Measurements from ENCODE around the gene ATAD3B.
"Not testable (repeated sequence)": the region's sequence is repeated elsewhere in the genome, so short reads cannot be mapped to it uniquely, and the experiment has no call there.

Gene ATAD3B

DNA sequence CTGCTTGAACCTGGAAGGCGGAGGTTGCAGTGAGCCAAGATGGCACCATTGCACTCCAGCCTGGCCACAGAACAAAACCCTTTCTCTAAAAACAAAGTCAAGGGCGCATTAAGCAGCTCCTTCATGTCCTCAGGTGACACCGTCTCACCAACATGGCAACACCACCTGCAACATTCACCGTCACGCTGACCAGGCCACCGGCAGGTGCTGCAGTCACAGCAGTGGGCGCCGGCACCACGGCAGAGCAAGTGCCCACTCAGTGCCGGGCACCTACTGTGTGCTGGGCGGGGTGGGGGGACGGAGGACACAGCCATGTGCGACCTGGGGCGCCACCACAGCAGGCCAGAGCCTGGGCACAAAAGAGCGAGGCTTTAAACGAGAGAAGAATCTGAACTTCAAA, 12.1 kb downstream of the ATAD3B start:
- TF ChIP-seq CTCF (IDR thresholded peaks at IDR 0.05; ENCODE audit: low read length, missing control alignments): no peak
- no peak for DNase-seq (ENCODE audit: low read depth)
- H3K4me3 ChIP-seq (replicated peaks; ENCODE audit: low read depth, low read length): no peak overlapping the region

GRCh38 chr1:1484976-1485750, 13.6 kb downstream of the ATAD3B start:
- H3K4me3 ChIP-seq (replicated peaks; ENCODE audit: low read depth, low read length); DNase-seq (ENCODE audit: low read depth): not testable (repeated sequence)

DNA sequence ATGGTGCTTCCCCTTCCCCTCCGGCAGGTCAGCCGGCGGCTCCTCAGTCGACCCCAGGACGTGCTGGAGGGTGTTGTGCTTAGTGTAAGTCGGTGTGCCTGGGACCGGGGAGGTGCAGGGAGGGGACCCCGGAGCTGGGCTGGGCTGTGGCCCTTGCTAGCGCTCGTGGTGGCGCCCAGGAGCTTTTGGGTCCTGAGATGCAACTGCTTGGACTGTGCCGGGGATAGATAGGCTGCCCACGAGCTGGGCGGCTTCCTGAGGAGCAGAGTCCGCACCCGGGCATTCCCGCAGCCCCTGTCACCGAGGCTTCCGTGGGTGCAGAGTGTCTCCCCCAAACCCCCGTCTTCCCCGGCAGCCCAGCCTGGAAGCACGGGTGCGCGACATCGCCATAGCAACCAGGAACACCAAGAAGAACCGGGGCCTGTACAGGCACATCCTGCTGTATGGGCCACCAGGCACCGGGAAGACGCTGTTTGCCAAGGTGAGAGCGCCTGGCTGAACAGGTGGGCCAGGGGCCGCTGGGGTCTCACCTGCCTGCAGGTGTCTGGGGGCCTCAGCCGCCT, 14.3 kb downstream of the ATAD3B start:
- DNase-seq (ENCODE audit: low read depth): not testable (repeated sequence)

DNA sequence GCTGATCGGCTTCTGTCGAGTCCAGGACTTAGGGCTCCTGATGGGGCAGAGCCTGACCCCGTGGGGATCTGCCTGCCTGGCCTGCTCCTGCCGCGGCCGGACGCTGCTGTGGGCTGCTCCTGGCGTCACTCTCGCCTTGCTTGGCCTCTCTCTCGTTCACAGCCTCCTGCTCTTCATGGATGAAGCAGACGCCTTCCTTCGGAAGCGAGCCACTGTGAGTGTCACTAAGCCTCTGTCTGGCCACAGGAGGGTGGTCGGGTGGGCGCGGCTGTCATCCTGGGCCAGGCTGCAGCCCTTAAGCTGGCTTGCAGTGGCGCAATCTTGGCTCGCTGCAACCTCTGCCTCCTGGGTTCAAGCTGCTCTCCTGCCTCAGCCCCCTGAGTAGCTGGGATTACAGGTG, 16.1 kb downstream of the ATAD3B start:
- no peak for TF ChIP-seq CTCF (IDR thresholded peaks at IDR 0.05; ENCODE audit: low read length, missing control alignments)
- DNase-seq (ENCODE audit: low read depth): no peak
- H3K4me3 ChIP-seq (replicated peaks; ENCODE audit: low read depth, low read length): no peak overlapping the region

More for the DNA sequence above, 14.3 kb downstream of the ATAD3B start:
- not testable (repeated sequence) for H3K4me3 ChIP-seq (replicated peaks; ENCODE audit: low read depth, low read length)

DNA sequence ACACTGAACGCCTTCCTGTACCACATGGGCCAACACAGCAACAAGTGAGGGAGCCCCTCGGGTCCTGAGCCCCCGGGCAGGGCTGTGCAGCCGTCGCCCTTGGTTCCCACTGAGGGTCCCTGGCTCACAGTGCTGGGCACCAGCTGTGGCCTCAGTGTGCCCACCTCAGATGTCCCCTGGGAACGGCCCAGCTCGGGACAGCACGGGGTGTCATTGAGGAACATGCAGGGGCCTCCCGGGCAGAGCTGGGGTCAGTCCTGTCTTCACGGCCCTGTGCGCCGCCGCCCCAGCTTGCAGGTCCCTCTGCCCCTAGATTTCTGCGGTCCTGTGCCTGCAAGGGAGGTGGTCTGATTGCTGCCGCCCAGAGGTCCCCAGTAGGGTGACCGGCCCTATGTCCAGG, 17.7 kb downstream of the ATAD3B start:
- TF ChIP-seq CTCF (IDR thresholded peaks at IDR 0.05; ENCODE audit: low read length, missing control alignments): no peak
- no peak overlapping the region for H3K4me3 ChIP-seq (replicated peaks; ENCODE audit: low read depth, low read length)
- DNase-seq (ENCODE audit: low read depth): no peak

GRCh38 chr1:1489861-1490260, 18.3 kb downstream of the ATAD3B start:
- DNase-seq (ENCODE audit: low read depth): no peak
- H3K4me3 ChIP-seq (replicated peaks; ENCODE audit: low read depth, low read length): no peak overlapping the region
- TF ChIP-seq CTCF (IDR thresholded peaks at IDR 0.05; ENCODE audit: low read length, missing control alignments): no peak

DNA sequence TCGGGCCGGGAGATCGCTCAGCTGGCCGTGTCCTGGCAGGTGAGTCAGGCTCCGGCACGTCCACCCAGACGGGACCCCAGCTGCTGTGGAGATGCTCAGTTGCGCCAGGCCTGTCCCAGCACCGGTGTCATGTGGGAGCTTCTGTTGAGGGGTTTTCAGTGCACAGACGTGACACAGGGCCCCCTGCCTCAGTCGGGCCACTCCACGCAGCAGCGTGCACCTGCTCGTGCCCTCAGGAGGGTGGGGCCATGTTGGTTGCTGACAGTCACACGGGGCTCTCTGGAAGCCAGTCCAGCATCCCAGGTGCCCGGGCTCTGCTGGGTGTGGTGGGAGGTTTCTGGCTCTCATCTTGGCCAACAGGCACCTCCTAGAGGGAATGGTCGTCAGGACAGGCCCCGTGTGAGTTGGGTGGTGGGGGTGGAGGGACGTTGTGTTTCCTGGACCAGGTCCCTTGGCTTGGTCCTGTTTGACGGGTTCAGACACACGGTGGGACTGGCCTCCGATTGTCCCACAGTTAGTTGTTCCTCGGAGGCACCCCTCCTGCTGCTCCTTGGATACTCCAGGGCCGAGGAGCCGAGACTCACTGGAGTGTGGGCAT, 19.2 kb downstream of the ATAD3B start:
- TF ChIP-seq CTCF (IDR thresholded peaks at IDR 0.05; ENCODE audit: low read length, missing control alignments): no peak
- H3K4me3 ChIP-seq (replicated peaks; ENCODE audit: low read depth, low read length): no peak overlapping the region
- no peak for DNase-seq (ENCODE audit: low read depth)

- no peak overlapping the region for H3K4me3 ChIP-seq (replicated peaks; ENCODE audit: low read depth, low read length)
- DNase-seq (ENCODE audit: low read depth): no peak
- TF ChIP-seq CTCF (IDR thresholded peaks at IDR 0.05; ENCODE audit: low read length, missing control alignments): no peak
Measured at GRCh38 chr1:1491601-1492000, 20.0 kb downstream of the ATAD3B start.

GRCh38 chr1:1494311-1494710, 22.7 kb downstream of the ATAD3B start:
- DNase-seq (ENCODE audit: low read depth); H3K4me3 ChIP-seq (replicated peaks; ENCODE audit: low read depth, low read length): not testable (repeated sequence)

DNA sequence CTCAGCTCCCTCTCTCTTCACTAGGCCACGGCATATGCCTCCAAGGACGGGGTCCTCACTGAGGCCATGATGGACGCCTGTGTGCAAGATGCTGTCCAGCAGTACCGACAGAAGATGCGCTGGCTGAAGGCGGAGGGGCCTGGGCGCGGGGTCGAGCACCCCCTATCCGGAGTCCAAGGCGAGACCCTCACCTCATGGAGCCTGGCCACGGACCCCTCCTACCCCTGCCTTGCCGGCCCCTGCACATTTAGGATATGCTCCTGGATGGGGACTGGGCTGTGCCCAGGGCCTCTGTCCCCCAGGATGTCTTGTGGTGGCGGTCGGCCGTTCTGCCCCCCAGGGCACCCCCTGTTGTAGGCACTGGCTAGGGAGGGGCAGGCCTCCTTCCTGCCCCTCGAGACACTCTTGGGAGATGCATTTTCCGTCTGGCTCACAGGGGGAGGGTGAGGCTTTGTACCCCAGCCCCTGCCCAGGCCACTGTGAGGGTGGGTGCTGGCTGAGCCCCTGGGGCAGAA, 24.0 kb downstream of the ATAD3B start:
- not testable (repeated sequence) for DNase-seq (ENCODE audit: low read depth)

More for the DNA sequence above, 24.0 kb downstream of the ATAD3B start:
- H3K4me3 ChIP-seq (replicated peaks; ENCODE audit: low read depth, low read length): not testable (repeated sequence)
